Activated T-helper 1 cell treated with anti-CD3 and anti-CD28 coated beads, Interleukin-12 subunit alpha, Interleukin-12 subunit beta, Interleukin-2, Interleukin-4 antibody, amounts not matched to agents 30 ng/mL and 10 ng/mL and 1 ng/mL, durations not matched to agents 14 hours and 24 hours and 36 hours (primary cell): ENCODE data around the gene FBLN1. TPM values are rescaled to one million over a fixed set of nuclear protein-coding genes. Genes with fewer than 3 reads are reported as not detected.

ENCODE experiments used
- DNase-seq: peaks from one replicate; pipeline ENCODE4 v3.0.0; 2021; ENCODE audit warnings: low spot score
- H3K27ac Mint-ChIP-seq: one replicate; pipeline ENCODE4 v1.8.0; 2021; ENCODE audit warnings: mild to moderate bottlenecking, mixed read lengths
- H3K27me3 Mint-ChIP-seq: one replicate; pipeline ENCODE4 v1.8.0; 2022; ENCODE audit warnings: mild to moderate bottlenecking, moderate library complexity, mixed read lengths; ENCODE audit not compliant: insufficient read depth
- H3K36me3 Mint-ChIP-seq: one replicate; pipeline ENCODE4 v1.8.0; 2021; ENCODE audit warnings: low read depth, mixed read lengths
- H3K4me1 Mint-ChIP-seq: one replicate; pipeline ENCODE4 v1.8.0; 2021; ENCODE audit warnings: low read depth, mixed read lengths
- H3K4me3 Mint-ChIP-seq: one replicate; pipeline ENCODE4 v1.8.0; 2021; ENCODE audit warnings: mild to moderate bottlenecking, moderate library complexity, mixed read lengths
- H3K9me3 Mint-ChIP-seq: one replicate; pipeline ENCODE4 v1.8.0; 2021; ENCODE audit warnings: mixed read lengths
- intact Hi-C: fragments of 100-400 bp; cut with micrococcal nuclease; formaldehyde crosslinking; loops from one replicate; pipeline ENCODE4 v1.15.1; 2024
- total RNA-seq: library from RNA; stranded (reverse); gene quantifications from 2 replicates; pipeline ENCODE4 v1.2.3, GENCODE V29; 2022

FBLN1 gene
- total RNA-seq, 1 donor from 2014 or later: not detected

- Mint-ChIP-seq H3K9me3 (peaks cover 3% of the 10 kb centered on the region), H3K27me3 (peaks cover 9% of the 10 kb centered on the region), H3K4me1 (no peaks in the 10 kb centered on the region), H3K36me3 (no peaks in the 10 kb centered on the region), H3K4me3 (no peak overlapping the region), H3K27ac (no peak overlapping the region)
- intact Hi-C loops: no loop called here
- no peak for DNase-seq
Measured at GRCh38 chr22:45469281-45470073, 33.2 kb upstream of the FBLN1 start.

- DNase-seq: no peak
- H3K9me3 Mint-ChIP-seq: peaks cover 3% of the 10 kb centered on the region
- no peaks in the 10 kb centered on the region for H3K4me1 Mint-ChIP-seq
- H3K4me3 Mint-ChIP-seq: no peak overlapping the region
- peaks cover 6% of the 10 kb centered on the region for H3K27me3 Mint-ChIP-seq
- no peaks in the 10 kb centered on the region for H3K36me3 Mint-ChIP-seq
- no peak overlapping the region for H3K27ac Mint-ChIP-seq
- intact Hi-C loops: no loop called here
Measured at GRCh38 chr22:45470871-45471270, 31.8 kb upstream of the FBLN1 start.

- no peak overlapping the region for H3K4me3 Mint-ChIP-seq
- intact Hi-C loops: no loop called here
- no peak for DNase-seq
- H3K9me3 Mint-ChIP-seq: peaks cover 3% of the 10 kb centered on the region
- peaks cover 6% of the 10 kb centered on the region for H3K27me3 Mint-ChIP-seq
- no peaks in the 10 kb centered on the region for H3K4me1 Mint-ChIP-seq
- no peaks in the 10 kb centered on the region for H3K36me3 Mint-ChIP-seq
- no peak overlapping the region for H3K27ac Mint-ChIP-seq
Measured at GRCh38 chr22:45472426-45472825, 30.3 kb upstream of the FBLN1 start.

GRCh38 chr22:45473626-45474237 is 29.0 kb upstream of the FBLN1 start:
- peaks cover 6% of the 10 kb centered on the region for H3K27me3 Mint-ChIP-seq
- no peak overlapping the region for H3K4me3 Mint-ChIP-seq
- H3K27ac Mint-ChIP-seq: no peak overlapping the region
- no peak for DNase-seq
- H3K9me3 Mint-ChIP-seq: no peaks in the 10 kb centered on the region
- intact Hi-C loops: no loop called here
- H3K4me1 Mint-ChIP-seq: no peaks in the 10 kb centered on the region
- H3K36me3 Mint-ChIP-seq: no peaks in the 10 kb centered on the region

GRCh38 chr22:45475063-45475747 is 27.5 kb upstream of the FBLN1 start:
- no peak for DNase-seq
- H3K27ac Mint-ChIP-seq: no peak overlapping the region
- H3K27me3 Mint-ChIP-seq: no peaks in the 10 kb centered on the region
- no peaks in the 10 kb centered on the region for H3K4me1 Mint-ChIP-seq
- no peaks in the 10 kb centered on the region for H3K9me3 Mint-ChIP-seq
- no peaks in the 10 kb centered on the region for H3K36me3 Mint-ChIP-seq
- no peak overlapping the region for H3K4me3 Mint-ChIP-seq
- intact Hi-C loops: no loop called here

GRCh38 chr22:45475851-45476514 is 26.7 kb upstream of the FBLN1 start:
- Mint-ChIP-seq H3K27me3 (no peaks in the 10 kb centered on the region), H3K4me3 (no peak overlapping the region), H3K36me3 (no peaks in the 10 kb centered on the region), H3K27ac (no peak overlapping the region), H3K4me1 (no peaks in the 10 kb centered on the region), H3K9me3 (no peaks in the 10 kb centered on the region)
- intact Hi-C loops: no loop called here
- no peak for DNase-seq

GRCh38 chr22:45476814-45477213 is 25.9 kb upstream of the FBLN1 start:
- Mint-ChIP-seq H3K36me3 (no peaks in the 10 kb centered on the region), H3K4me3 (no peak overlapping the region), H3K4me1 (no peaks in the 10 kb centered on the region), H3K27ac (no peak overlapping the region), H3K27me3 (no peaks in the 10 kb centered on the region), H3K9me3 (no peaks in the 10 kb centered on the region)
- intact Hi-C loops: no loop called here
- DNase-seq: no peak

GRCh38 chr22:45477366-45478107 is 25.1 kb upstream of the FBLN1 start:
- DNase-seq: no peak
- H3K27ac Mint-ChIP-seq: no peak overlapping the region
- no peaks in the 10 kb centered on the region for H3K4me1 Mint-ChIP-seq
- no peaks in the 10 kb centered on the region for H3K9me3 Mint-ChIP-seq
- intact Hi-C loops: no loop called here
- peaks cover 3% of the 10 kb centered on the region for H3K27me3 Mint-ChIP-seq
- H3K36me3 Mint-ChIP-seq: no peaks in the 10 kb centered on the region
- H3K4me3 Mint-ChIP-seq: no peak overlapping the region

- intact Hi-C loops: no loop called here
- no peak overlapping the region for H3K27ac Mint-ChIP-seq
- DNase-seq: no peak
- no peaks in the 10 kb centered on the region for H3K4me1 Mint-ChIP-seq
- H3K4me3 Mint-ChIP-seq: no peak overlapping the region
- no peaks in the 10 kb centered on the region for H3K9me3 Mint-ChIP-seq
- H3K27me3 Mint-ChIP-seq: peaks cover 3% of the 10 kb centered on the region
- no peaks in the 10 kb centered on the region for H3K36me3 Mint-ChIP-seq
Measured at GRCh38 chr22:45478108-45478771, 24.4 kb upstream of the FBLN1 start.

- Mint-ChIP-seq H3K27ac (no peak overlapping the region), H3K36me3 (no peaks in the 10 kb centered on the region), H3K4me1 (no peaks in the 10 kb centered on the region), H3K4me3 (no peak overlapping the region), H3K9me3 (no peaks in the 10 kb centered on the region), H3K27me3 (peaks cover 3% of the 10 kb centered on the region)
- intact Hi-C loops: no loop called here
- DNase-seq: no peak
Measured at GRCh38 chr22:45480717-45481116, 22.0 kb upstream of the FBLN1 start.

GRCh38 chr22:45481661-45482060 is 21.0 kb upstream of the FBLN1 start:
- H3K9me3 Mint-ChIP-seq: no peaks in the 10 kb centered on the region
- intact Hi-C loops: no loop called here
- H3K27ac Mint-ChIP-seq: no peak overlapping the region
- no peak for DNase-seq
- no peaks in the 10 kb centered on the region for H3K4me1 Mint-ChIP-seq
- H3K27me3 Mint-ChIP-seq: peaks cover 3% of the 10 kb centered on the region
- H3K36me3 Mint-ChIP-seq: no peaks in the 10 kb centered on the region
- H3K4me3 Mint-ChIP-seq: no peak overlapping the region

- H3K4me3 Mint-ChIP-seq: no peak overlapping the region
- no peaks in the 10 kb centered on the region for H3K36me3 Mint-ChIP-seq
- H3K9me3 Mint-ChIP-seq: no peaks in the 10 kb centered on the region
- intact Hi-C loops: no loop called here
- DNase-seq: no peak
- H3K27me3 Mint-ChIP-seq: peaks cover 3% of the 10 kb centered on the region
- no peaks in the 10 kb centered on the region for H3K4me1 Mint-ChIP-seq
- no peak overlapping the region for H3K27ac Mint-ChIP-seq
Measured at GRCh38 chr22:45482169-45482568, 20.5 kb upstream of the FBLN1 start.
